ENCODE data around the gene BTBD2.
"Not testable (repeated sequence)": the region's sequence is repeated elsewhere in the genome, so short reads cannot be mapped to it uniquely, and the experiment has no call there.

The BTBD2 gene

GRCh38 chr19:2012941-2013682 lies 2.4 kb downstream of the BTBD2 start:
- no peak for DNase-seq

GRCh38 chr19:2011169-2011568 lies 4.3 kb downstream of the BTBD2 start:
- no peak for DNase-seq

DNA sequence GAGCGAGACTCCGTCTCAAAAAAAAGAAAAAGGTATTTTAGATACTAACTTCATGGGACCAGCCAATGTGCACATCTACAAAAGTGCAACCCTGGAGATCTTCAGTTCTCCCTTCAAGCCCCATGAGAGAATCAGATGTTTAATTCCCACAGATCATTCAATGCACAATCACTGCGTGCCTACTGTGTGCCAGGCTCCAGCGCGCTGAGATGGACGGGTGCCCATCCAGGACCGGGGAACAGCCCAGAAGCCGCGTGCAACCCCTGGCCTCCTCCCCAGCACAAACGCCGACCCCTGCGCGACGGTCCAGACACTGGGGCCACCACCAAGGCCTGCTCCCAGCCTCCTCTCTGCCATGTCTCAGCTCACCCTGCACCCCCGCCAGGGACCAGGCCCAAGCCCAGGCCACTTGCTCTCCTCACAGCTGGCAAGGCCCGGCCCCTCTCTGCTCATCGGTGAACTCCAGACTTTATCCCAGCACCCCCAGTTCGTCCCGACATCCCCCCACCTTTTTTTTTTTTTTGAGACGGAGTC lies 5.3 kb downstream of the BTBD2 start:
- DNase-seq: no peak

DNA sequence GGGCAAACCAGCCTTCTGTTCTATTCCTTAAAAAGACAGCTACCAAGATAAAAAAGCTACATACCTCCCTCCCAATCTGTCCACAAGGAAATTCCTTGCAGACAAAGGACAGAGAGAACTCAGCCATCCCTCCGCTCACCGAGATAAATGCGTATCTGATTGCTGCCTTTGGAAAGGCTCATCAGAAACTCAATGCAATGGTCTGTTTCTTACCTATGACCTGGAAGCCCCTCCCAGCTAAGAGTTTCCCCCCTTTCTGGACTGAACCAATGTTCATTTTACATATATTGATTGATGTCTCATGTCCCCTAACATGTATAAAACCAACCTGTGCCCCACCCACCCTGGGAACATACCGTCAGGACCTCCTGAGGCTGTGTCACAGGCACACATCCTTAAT lies 11.6 kb downstream of the BTBD2 start:
- no peak for DNase-seq

DNA sequence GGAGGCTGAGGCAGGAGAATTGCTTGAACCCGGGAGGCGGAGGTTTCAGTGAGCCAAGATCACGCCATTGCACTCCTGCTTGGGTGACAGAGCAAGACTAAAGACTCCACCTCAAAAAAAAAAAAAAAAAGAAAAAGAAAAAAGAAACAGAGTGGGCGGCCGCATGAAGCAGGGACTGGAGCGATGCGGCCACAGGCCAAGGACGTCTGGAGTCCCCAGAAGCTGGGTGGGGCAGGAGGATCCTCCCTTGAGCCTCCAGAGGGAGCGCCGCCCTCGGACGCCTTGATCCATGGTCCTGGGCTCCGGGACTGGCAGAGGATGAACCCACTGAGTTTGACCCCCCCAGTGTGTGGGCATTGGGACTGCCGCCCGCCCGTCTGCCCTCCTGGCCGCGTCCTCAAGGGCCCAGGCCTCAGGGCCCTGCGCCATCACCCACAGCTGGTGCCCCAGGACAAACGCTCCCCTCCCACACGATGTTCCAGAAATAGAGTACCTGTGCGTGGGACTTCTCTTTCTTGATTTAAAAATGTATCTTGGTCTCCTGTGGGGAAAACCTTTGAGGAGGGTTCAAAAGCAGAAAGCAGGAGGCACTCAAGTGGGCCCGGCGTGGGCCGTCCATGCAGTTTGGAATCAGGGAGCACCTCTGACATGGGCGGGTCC lies 15.5 kb downstream of the BTBD2 start:
- DNase-seq: no peak

- DNase-seq: no peak
These were observed 16.5 kb downstream of the BTBD2 start for GRCh38 chr19:1998712-1999708.

DNA sequence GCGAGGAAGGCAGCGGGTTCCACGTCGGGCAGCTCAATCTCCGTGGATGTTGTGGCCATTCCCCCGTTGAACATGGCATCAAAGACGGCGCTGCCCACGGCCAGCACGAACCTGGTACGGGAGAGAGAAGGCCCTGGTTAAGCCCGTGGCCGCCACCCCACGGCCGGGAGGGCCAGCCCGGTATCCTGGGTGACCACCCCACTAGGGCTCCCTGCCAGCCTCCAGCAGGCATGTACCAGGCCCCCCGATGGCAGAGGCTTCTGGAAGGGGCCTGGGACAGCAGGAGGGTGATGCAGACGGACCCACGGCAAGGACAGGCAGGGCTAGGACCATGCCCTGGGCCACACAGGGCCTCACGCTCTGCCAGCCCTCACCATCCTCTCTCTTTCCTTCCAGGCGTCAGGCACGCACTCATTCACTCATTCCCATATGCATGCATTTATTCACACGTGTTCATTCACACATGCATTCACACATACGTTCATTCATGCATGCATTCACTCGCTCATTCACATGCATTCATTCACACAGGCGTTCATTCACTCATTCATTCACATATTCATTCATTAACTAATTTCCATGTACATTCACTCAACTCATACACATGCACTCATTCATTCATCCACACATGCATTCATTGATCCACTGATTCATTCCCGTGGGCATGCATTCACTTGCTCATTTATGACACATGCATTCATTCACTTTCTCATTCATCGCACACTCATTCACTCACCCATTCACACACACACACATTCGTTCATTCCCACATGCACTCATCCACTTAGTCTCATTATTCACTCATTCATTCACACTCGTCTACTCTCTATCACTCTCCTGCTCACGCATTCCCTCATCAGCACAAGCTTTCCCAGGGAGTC lies 17.9 kb downstream of the BTBD2 start:
- DNase-seq: no peak

DNA sequence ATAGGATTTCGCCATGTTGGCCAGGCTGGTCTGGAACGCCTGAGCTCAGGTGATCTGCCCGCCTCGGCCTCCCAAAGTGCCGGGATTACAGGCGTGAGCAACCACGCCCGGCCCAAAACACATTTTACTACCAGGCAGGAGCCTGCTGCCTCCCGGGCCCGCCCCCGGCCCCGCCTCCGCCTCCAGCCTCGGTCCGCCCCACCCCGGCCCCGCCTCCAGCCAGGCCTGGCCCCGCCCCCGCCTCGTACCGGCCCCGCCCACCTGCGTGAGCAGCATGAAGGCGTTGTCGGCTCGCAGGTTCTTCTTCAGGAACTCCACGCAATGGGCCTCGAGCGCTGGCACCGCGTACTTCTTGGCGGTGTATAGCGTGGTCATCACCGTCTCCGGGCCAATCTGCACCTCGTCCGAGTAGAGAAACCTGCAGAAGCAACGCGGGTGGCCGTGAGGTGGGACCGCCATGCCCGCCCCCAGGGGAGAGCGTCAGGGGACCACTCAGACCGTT lies 22.7 kb downstream of the BTBD2 start:
- no peak for DNase-seq

DNA sequence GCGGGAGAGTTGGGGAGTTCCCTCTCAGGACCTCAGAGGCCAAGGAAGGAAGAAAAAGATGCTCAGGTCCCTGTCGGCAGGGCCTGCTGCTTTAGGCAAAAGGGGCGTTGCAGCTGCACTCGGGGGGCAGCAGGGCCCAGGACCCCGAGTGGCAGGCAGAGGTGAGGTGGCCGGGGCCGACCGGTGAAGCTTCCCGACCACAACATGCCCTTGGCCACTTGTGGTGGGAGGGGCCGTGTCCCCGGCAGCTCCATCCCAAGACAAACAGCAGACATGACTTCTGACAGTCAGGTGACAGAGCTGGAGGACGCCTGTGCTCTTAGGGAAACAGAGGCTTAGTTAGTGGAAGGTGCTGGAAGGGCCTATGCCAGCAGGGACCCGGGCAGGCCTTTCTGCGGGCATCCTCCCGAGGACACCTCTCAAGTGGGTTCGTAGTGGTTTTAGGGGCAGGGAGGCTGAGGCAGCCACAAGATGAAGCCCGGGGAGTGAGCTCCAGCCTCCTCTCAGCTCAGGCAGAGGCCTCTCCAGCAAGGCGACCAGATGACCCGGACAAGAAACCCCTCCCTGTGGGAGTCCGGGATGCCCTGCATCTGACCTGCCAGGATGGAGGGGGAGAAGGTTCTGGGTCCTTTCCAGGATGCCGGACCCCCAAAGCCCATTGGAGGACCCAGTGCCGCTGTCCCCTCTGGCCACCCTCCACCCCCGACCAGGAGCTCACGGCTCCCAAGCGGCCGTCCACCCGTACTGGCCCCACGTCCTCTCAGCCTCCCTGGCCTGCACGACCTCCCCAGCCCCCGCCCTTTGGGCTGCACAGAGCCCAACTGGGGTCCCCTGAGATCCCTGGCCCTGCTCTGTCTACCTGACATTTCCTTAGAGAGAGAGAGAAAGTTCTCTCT lies 24.2 kb downstream of the BTBD2 start:
- no peak for DNase-seq

- no peak for DNase-seq
These were observed 25.1 kb downstream of the BTBD2 start for GRCh38 chr19:1990230-1991017.

GRCh38 chr19:1989513-1990229 lies 25.8 kb downstream of the BTBD2 start:
- no peak for DNase-seq

DNA sequence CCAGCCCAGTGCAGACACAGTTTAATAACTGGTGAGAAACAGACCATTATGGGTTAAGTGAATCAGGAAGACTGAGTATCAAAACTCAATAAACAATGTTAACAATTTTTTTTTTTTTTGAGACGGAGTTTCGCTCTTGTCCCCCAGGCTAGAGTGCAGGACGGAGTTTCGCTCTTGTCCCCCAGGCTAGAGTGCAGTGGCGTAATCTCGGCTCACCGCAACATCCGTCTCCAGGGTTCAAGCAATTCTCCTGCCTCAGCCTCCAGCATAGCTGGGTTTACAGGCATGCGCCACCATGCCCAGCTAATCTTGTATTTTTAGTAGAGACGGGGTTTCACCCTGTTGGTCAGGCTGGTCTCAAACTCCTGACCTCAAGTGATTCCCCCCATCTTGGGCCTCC lies 27.1 kb downstream of the BTBD2 start:
- DNase-seq: not testable (repeated sequence)

- no peak for DNase-seq
These were observed 28.0 kb downstream of the BTBD2 start for GRCh38 chr19:1987197-1988187.

- no peak for DNase-seq
These were observed 29.0 kb downstream of the BTBD2 start for GRCh38 chr19:1986357-1987162.

DNA sequence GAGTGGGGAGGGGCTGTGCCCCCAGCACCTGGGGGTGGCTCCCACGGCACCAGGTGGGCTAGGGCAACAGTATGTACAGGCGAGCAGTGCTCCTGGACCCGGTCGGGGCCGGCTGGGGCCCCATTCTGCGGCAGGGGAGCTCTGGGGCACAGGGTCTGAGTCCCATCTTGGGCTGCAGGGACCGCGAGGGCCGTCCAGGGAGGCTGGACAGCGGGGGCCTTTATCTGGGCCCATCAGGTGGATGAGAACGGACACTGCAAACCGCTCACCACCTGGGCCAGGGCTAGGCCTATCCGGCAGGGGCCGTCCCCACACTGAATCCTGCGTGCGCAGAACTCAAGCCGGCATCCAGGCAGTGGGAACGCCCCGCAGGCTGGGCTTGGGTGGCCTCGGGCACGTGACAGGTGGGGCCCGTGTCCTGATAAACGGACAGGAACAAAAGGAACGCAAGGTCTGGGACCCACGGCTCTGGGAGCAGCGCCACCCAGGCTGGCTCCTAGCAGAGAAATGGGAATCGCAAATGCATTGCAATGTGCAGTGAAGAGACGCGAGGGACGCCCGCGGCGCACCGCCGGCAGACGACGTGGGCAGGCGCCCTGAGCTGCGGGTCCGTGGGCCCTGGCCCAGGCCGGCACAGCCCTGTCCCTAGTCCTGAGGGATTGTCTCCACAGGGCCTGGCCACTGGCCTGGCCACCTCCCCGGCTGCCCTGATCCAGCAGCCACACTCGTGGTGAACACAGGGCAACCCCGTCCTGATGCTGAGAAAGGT lies 29.7 kb downstream of the BTBD2 start:
- no peak for DNase-seq

DNA sequence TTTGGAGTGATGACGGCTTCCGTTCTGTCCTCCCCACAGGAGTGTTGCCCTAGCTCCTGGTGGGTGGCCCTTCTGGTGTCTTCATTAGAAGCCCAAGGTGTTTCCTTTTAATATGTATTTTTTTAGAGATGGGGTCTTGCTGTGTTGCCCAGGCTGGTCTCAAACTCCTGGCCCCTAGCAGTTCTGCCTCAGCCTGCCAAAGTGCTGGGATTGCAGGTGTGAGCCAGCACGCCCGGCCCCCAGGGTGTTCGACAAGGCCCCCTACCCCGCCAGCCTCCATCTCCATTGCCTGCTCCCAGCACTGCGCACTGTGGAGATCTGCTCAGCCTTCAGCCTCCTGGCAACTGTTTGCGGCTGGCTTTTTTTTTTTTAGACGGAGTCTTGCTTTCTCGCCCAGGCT lies 31.2 kb downstream of the BTBD2 start:
- DNase-seq: no peak

Measured in NCI-H2107 (cell line).